Colonic mucosa (tissue), 4 donors: ENCODE data around the gene CD37. TPM values are rescaled to one million over a fixed set of nuclear protein-coding genes. Genes with fewer than 3 reads are reported as not detected.
"Not testable (repeated sequence)": the region's sequence is repeated elsewhere in the genome, so short reads cannot be mapped to it uniquely, and the experiment has no call there.

Experiments used
- DNase-seq: peaks from one replicate; pipeline ENCODE4 v3.0.0-alpha.2; 2020
- H3K27ac ChIP-seq: fragments of 200-600 bp; one replicate; pipeline ENCODE4 v1.8.0; 2021
- H3K27me3 ChIP-seq: fragments of 200-600 bp; one replicate; pipeline ENCODE4 v1.8.0; 2021
- H3K36me3 ChIP-seq: fragments of 200-600 bp; one replicate; pipeline ENCODE4 v1.8.0; 2021
- H3K4me1 ChIP-seq: fragments of 200-600 bp; one replicate; pipeline ENCODE4 v1.8.0; 2021; ENCODE audit warnings: mild to moderate bottlenecking
- H3K4me3 ChIP-seq: fragments of 200-600 bp; one replicate; pipeline ENCODE4 v1.8.0; 2021
- H3K9ac ChIP-seq, 2 donors: one replicate each; pipeline ENCODE4 v1.7.0; 2013; ENCODE audit warnings: control low read depth in 2 of 2, low read depth in 2 of 2, low read length in 2 of 2
- H3K9me3 ChIP-seq: fragments of 200-600 bp; one replicate; pipeline ENCODE4 v1.8.0; 2021
- intact Hi-C: fragments of 100-400 bp; cut with DNase I; formaldehyde crosslinking; loops from one replicate; pipeline ENCODE4 v1.14.1; 2022
- total RNA-seq, 2 donors: library from RNA; stranded (reverse); fragmentation: NEBNext Ultra II Directional in 1 of 2; extraction: Animal tissue kit (Norgen Biotek cat#: 25700) in 1 of 2; gene quantifications; one replicate each; pipeline ENCODE4 v1.2.1, GENCODE V29; 2021
- TF ChIP-seq, protein P1 (sequence below): fragments of 200-600 bp; IDR thresholded peaks from one replicate; pipeline ENCODE4 v1.8.0; 2022; ENCODE audit warnings: antibody characterized with exemption, mild to moderate bottlenecking
- donor health status: healthy.
- donor health status: DM: no; HTN: no; CAD: no.
- donor health status: DM: no; HTN: no; CAD: no.

The CD37 gene
- total RNA-seq, 2 donors from 2014 or later, result 7.4 to 8.6 TPM

GRCh38 chr19:49295208-49295880 lies 39.9 kb upstream of the CD37 start:
- no peak overlapping the region for H3K27ac ChIP-seq
- no peak overlapping the region for H3K4me3 ChIP-seq
- no peak for DNase-seq
- intact Hi-C loops, result no loop called here
- TF ChIP-seq, protein P1, sequence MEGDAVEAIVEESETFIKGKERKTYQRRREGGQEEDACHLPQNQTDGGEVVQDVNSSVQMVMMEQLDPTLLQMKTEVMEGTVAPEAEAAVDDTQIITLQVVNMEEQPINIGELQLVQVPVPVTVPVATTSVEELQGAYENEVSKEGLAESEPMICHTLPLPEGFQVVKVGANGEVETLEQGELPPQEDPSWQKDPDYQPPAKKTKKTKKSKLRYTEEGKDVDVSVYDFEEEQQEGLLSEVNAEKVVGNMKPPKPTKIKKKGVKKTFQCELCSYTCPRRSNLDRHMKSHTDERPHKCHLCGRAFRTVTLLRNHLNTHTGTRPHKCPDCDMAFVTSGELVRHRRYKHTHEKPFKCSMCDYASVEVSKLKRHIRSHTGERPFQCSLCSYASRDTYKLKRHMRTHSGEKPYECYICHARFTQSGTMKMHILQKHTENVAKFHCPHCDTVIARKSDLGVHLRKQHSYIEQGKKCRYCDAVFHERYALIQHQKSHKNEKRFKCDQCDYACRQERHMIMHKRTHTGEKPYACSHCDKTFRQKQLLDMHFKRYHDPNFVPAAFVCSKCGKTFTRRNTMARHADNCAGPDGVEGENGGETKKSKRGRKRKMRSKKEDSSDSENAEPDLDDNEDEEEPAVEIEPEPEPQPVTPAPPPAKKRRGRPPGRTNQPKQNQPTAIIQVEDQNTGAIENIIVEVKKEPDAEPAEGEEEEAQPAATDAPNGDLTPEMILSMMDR, result no peak
- no peaks in the 10 kb centered on the region for H3K36me3 ChIP-seq
- H3K27me3 ChIP-seq, result no peaks in the 10 kb centered on the region
- no peaks in the 10 kb centered on the region for H3K9me3 ChIP-seq
- no peak overlapping the region for H3K9ac ChIP-seq
- H3K4me1 ChIP-seq, result no peaks in the 10 kb centered on the region

DNA sequence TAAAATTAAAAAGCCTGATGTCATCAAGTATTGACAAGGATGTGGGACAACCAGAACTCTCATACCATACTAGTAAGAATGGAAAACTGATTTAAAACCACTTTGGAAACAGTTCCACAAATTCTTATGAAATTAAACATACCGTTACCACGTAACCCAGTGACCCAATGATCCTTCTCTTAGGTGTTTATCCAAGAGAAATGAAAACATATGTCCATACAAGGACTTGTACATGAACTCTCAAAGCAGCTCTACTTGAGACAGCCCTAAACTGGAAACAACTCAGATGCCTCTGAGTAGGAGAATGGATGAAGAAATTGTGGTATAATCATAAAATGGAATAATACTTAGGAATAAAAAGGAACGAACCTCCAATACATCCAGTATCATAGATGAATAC lies 37.8 kb upstream of the CD37 start:
- no peak overlapping the region for H3K27ac ChIP-seq

GRCh38 chr19:49298653-49299052 lies 36.6 kb upstream of the CD37 start:
- H3K27ac ChIP-seq, DNase-seq, H3K4me1 ChIP-seq, H3K9ac ChIP-seq, intact Hi-C loops, H3K27me3 ChIP-seq, H3K4me3 ChIP-seq, H3K9me3 ChIP-seq, H3K36me3 ChIP-seq: not testable (repeated sequence)

More for the DNA sequence above, 37.8 kb upstream of the CD37 start:
- no peak overlapping the region for H3K4me3 ChIP-seq
- TF ChIP-seq, protein P1, result no peak
- no peaks in the 10 kb centered on the region for H3K36me3 ChIP-seq
- H3K9ac ChIP-seq, result no peak overlapping the region
- no peaks in the 10 kb centered on the region for H3K9me3 ChIP-seq
- intact Hi-C loops, result no loop called here
- H3K27me3 ChIP-seq, result no peaks in the 10 kb centered on the region
- no peaks in the 10 kb centered on the region for H3K4me1 ChIP-seq
- no peak for DNase-seq

DNA sequence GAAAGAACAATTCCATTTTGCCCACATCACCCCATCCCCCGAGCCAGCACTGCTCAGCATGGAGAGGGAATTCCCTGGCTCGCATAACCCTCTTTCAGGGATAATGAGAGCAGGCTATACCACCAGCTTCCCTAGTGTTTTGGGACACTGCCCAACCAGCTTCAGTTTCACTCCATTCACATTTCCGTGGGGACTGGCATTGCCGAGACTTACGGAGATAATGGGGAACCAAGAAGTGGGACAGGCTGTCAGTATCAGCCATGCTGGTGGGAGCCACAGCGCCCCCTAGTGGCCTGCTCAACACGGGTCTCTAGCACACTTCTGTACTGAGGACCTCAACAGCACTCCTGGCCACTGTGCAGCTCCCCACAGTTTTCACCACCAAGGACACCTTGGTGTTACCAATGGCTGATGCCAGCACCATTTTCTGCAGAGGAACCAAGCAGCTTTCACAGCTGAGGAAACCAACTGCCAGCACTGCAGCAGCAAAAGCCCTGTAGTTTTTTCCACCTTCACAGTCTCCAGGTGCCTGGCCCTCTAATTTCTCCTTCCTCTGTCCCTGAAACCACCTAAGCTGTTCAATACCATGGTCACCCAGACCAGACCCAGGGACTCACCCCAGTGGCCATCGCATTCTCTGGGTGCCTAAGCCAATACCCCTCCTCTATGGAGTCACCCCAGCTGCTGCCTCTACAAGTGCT lies 33.9 kb upstream of the CD37 start:
- intact Hi-C loops, result no loop called here
- H3K4me3 ChIP-seq, result no peak overlapping the region
- TF ChIP-seq, protein P1, result peak; percentile 97

DNA sequence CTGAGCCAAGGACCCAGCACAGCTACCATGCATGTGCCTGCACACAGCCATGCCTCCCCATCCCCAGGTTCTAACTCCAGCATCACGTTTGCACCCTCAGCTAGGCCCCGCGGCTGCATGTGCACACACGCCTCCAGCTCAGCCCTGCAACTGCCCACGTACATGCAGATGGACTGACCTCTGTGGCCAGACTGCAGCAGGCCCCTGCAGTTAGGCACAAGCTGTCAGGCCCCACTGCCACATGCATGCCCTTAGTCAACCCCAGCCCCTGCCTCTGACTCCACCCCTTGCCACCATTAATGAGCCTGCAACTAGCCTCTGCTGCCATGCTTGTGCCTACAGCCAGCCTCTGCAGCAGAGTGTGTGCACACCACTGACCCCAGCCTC lies 33.3 kb upstream of the CD37 start:
- H3K27me3 ChIP-seq, result no peaks in the 10 kb centered on the region
- H3K4me3 ChIP-seq, result no peak overlapping the region
- TF ChIP-seq, protein P1, result no peak
- no peaks in the 10 kb centered on the region for H3K36me3 ChIP-seq
- no peak overlapping the region for H3K27ac ChIP-seq
- no peak overlapping the region for H3K9ac ChIP-seq
- no peak for DNase-seq
- no peaks in the 10 kb centered on the region for H3K9me3 ChIP-seq
- intact Hi-C loops, result no loop called here
- H3K4me1 ChIP-seq, result no peaks in the 10 kb centered on the region

More for the DNA sequence above, 33.9 kb upstream of the CD37 start:
- Histone ChIP-seq H3K27me3 (no peaks in the 10 kb centered on the region), H3K4me1 (no peaks in the 10 kb centered on the region), H3K27ac (no peak overlapping the region), H3K9me3 (no peaks in the 10 kb centered on the region), H3K9ac (no peak overlapping the region), H3K36me3 (no peaks in the 10 kb centered on the region)
- peak; percentile 80 for DNase-seq

GRCh38 chr19:49306734-49307133 lies 28.5 kb upstream of the CD37 start:
- DNase-seq, result not testable (repeated sequence)

More at GRCh38 chr19:49306734-49307133, 28.5 kb upstream of the CD37 start:
- H3K36me3 ChIP-seq, H3K4me3 ChIP-seq, H3K27me3 ChIP-seq, H3K27ac ChIP-seq, intact Hi-C loops, H3K9ac ChIP-seq, H3K9me3 ChIP-seq, H3K4me1 ChIP-seq: not testable (repeated sequence)
